ENCODE results near the gene ZHX3. TPM values are rescaled to one million over a fixed set of nuclear protein-coding genes. Genes with fewer than 3 reads are reported as not detected.

Gene ZHX3
- total RNA-seq, 4 donors from 2014 or later = 57.8 to 74.8 (median 60.5) TPM

DNA sequence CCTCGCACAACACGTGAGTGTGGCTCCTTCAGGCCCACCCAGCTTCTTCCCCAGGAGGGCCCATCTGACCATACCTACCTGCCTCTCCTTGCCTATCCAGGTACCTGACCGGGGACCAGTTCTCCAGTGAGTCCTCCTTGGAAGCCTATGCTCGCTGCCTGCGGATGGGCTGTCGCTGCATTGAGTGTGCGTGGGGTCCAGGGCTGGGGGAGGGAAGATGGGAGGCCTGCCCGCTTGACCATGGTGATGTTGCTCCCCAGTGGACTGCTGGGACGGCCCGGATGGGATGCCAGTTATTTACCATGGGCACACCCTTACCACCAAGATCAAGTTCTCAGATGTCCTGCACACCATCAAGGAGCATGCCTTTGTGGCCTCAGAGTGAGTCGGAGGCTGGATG, 153.7 kb downstream of the ZHX3 start:
- 95 to 97% methylated on average over 10 to 11 of the region's 11 CpGs for WGBS, 2 donors
- H3K27me3 ChIP-seq = no peaks in the 10 kb centered on the region
- no peak for DNase-seq
- no peaks in the 10 kb centered on the region for H3K9me3 ChIP-seq
- no peak for TF ChIP-seq POLR2A (IDR thresholded peaks at IDR 0.05)
- TF ChIP-seq, protein P1, sequence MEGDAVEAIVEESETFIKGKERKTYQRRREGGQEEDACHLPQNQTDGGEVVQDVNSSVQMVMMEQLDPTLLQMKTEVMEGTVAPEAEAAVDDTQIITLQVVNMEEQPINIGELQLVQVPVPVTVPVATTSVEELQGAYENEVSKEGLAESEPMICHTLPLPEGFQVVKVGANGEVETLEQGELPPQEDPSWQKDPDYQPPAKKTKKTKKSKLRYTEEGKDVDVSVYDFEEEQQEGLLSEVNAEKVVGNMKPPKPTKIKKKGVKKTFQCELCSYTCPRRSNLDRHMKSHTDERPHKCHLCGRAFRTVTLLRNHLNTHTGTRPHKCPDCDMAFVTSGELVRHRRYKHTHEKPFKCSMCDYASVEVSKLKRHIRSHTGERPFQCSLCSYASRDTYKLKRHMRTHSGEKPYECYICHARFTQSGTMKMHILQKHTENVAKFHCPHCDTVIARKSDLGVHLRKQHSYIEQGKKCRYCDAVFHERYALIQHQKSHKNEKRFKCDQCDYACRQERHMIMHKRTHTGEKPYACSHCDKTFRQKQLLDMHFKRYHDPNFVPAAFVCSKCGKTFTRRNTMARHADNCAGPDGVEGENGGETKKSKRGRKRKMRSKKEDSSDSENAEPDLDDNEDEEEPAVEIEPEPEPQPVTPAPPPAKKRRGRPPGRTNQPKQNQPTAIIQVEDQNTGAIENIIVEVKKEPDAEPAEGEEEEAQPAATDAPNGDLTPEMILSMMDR (IDR thresholded peaks at IDR 0.05) = no peak
- no peak overlapping the region for H3K27ac ChIP-seq
- H3K36me3 ChIP-seq = peaks cover 62 to 76% of the 10 kb centered on the region in 2 donors
- H3K4me1 ChIP-seq = peaks cover 11 to 25% of the 10 kb centered on the region in 2 donors
- no peak overlapping the region for H3K4me3 ChIP-seq (replicated peaks in 1 of 3)
- intact Hi-C loops (cut with DNase I) = loop anchor here (10.0 kb wide), 1 partner anchor 251 kb away; no protein-coding TSS in a partner anchor

DNA sequence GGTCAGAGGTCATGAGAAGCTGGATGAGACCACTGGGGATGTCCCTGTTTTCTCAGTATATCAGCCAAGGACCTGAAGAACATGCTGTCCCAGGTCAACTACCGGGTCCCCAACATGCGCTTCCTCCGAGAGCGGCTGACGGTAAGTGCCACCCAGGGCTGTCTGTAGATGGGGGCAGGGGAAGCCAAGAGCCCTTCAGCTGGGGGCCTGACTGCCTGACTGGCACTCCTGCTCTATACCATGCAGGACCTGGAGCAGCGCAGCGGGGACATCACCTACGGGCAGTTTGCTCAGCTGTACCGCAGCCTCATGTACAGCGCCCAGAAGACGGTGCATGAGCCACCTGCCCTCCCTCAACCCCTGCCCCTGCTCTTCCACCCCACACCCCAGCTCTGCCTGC, 155.1 kb downstream of the ZHX3 start:
- H3K4me1 ChIP-seq = peaks cover 25 to 39% of the 10 kb centered on the region in 2 donors
- 92 to 98% methylated on average over 10 to 11 of the region's 11 CpGs for WGBS, 2 donors
- no peak for DNase-seq
- H3K4me3 ChIP-seq (replicated peaks in 1 of 3) = no peak overlapping the region
- no peak for TF ChIP-seq POLR2A (IDR thresholded peaks at IDR 0.05)
- TF ChIP-seq, protein P1 (IDR thresholded peaks at IDR 0.05) = no peak
- peaks cover 49 to 64% of the 10 kb centered on the region in 2 donors for H3K36me3 ChIP-seq
- H3K27ac ChIP-seq = peak overlapping the region in 2 of 3 donors; percentile 63 to 72
- intact Hi-C loops (cut with DNase I) = loop anchor here (10.0 kb wide), 1 partner anchor 252 kb away; no protein-coding TSS in a partner anchor
- H3K27me3 ChIP-seq = no peaks in the 10 kb centered on the region
- H3K9me3 ChIP-seq = no peaks in the 10 kb centered on the region

DNA sequence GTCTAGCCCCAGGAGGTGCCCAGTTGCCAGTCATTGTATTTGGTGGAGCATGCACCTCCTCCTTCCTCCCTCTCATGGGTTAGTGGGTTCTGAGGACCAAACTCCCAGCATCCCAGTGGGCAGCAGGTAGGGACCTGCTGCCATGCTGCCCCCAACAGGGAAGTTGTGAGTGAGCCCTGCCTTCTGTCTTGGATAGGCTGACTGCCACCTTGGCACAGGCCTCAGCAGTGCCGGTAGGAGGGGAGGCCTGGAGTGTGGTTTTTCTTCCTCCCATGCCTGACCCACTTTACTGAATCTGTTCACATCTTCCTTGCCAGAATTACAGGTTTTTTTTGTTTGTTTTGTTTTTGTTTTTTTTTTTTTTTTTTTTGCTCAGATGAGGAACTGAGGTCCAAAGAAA, 155.6 kb downstream of the ZHX3 start:
- WGBS, 2 donors = 13 to 24% methylated on average over 1 of the region's 1 CpG
- H3K4me3 ChIP-seq (replicated peaks in 1 of 3) = no peak overlapping the region
- intact Hi-C loops (cut with DNase I) = loop anchor here (10.0 kb wide), 1 partner anchor 253 kb away; no protein-coding TSS in a partner anchor
- no peaks in the 10 kb centered on the region for H3K27me3 ChIP-seq
- H3K4me1 ChIP-seq = peaks cover 30 to 44% of the 10 kb centered on the region in 2 donors
- peak; percentile 65 to 73 for DNase-seq
- peak overlapping the region in 2 of 3 donors; percentile 63 to 72 for H3K27ac ChIP-seq
- TF ChIP-seq POLR2A (IDR thresholded peaks at IDR 0.05) = no peak
- TF ChIP-seq, protein P1 (IDR thresholded peaks at IDR 0.05) = no peak
- no peaks in the 10 kb centered on the region for H3K9me3 ChIP-seq
- H3K36me3 ChIP-seq = peaks cover 44 to 59% of the 10 kb centered on the region in 2 donors

DNA sequence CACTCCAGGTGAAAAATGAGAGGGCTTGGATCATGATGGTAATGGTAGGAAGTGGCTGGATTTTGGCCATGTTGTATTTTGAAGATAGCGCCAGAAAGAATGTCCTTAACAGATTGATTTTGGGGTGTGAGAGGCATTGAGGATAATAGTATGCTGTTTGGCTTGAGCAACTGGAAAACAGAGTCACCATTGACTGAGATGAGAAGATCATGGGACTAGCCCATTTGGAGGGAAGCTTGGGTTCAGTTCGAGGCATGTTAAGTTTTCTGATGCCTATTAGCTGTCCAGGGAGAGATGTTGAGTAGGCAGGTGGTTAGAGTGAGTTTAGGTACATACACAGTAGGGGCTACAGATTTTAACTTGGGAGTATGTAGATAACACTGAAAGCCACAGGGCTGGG, 156.8 kb downstream of the ZHX3 start:
- Histone ChIP-seq H3K27ac (peak overlapping the region in 1 of 3 donors; percentile 72), H3K36me3 (peaks cover 32 to 47% of the 10 kb centered on the region in 2 donors), H3K9me3 (no peaks in the 10 kb centered on the region), H3K4me1 (peaks cover 35 to 56% of the 10 kb centered on the region in 2 donors), H3K27me3 (no peaks in the 10 kb centered on the region), H3K4me3 (replicated peaks in 1 of 3) (no peak overlapping the region)
- no peak for DNase-seq
- intact Hi-C loops (cut with DNase I) = loop anchor here (10.0 kb wide), 1 partner anchor 254 kb away; no protein-coding TSS in a partner anchor
- TF ChIP-seq POLR2A (IDR thresholded peaks at IDR 0.05) = no peak
- TF ChIP-seq, protein P1 (IDR thresholded peaks at IDR 0.05) = no peak
- WGBS, 2 donors = 91 to 97% methylated on average over 2 of the region's 2 CpGs

DNA sequence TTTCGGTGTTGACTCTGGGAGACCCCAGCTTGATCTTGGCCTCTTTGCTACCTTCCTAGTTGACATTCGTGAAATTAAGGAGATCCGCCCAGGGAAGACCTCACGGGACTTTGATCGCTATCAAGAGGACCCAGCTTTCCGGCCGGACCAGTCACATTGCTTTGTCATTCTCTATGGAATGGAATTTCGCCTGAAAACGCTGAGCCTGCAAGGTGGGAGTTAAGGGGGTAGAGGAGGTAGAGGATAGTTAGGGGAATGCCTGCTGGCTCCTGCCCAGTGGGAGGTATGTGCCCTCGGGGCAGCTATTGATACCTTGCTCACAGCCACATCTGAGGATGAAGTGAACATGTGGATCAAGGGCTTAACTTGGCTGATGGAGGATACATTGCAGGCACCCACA, 158.0 kb downstream of the ZHX3 start:
- H3K36me3 ChIP-seq = peaks cover 23 to 36% of the 10 kb centered on the region in 2 donors
- H3K4me3 ChIP-seq (replicated peaks in 1 of 3) = no peak overlapping the region
- TF ChIP-seq, protein P1 (IDR thresholded peaks at IDR 0.05) = no peak
- TF ChIP-seq POLR2A (IDR thresholded peaks at IDR 0.05) = no peak
- H3K27me3 ChIP-seq = no peaks in the 10 kb centered on the region
- no peaks in the 10 kb centered on the region for H3K9me3 ChIP-seq
- intact Hi-C loops (cut with DNase I) = no loop called here
- H3K4me1 ChIP-seq = peaks cover 41 to 68% of the 10 kb centered on the region in 2 donors
- DNase-seq = no peak
- peak overlapping the region; percentile 16 to 72 (median 30) for H3K27ac ChIP-seq
- WGBS, 2 donors = 70 to 83% methylated on average over 10 of the region's 10 CpGs
